H1 (cell line): ENCODE data around the gene TNFRSF13B. TPM values are rescaled to one million over a fixed set of nuclear protein-coding genes. Genes with fewer than 3 reads are reported as not detected.
"Not testable (repeated sequence)": the region's sequence is repeated elsewhere in the genome, so short reads cannot be mapped to it uniquely, and the experiment has no call there.

Source experiments
- CTCF ChIA-PET: fragments of 300-600 bp; sonication (Branson Sonifier 250); formaldehyde crosslinking; loops from one replicate; lab custom pipeline; 2021; ENCODE audit not compliant: partially characterized antibody; lab: Charles Lee
- POLR2A ChIA-PET: fragments of 300-600 bp; sonication (Branson Sonifier 250); formaldehyde crosslinking; loops from one replicate; lab custom pipeline; 2021; ENCODE audit warnings: inconsistent platforms; ENCODE audit not compliant: partially characterized antibody; lab: Charles Lee
- DNase-seq, 2 experiments: peaks; one replicate each; pipeline versions ENCODE4 v3.0.0 to v3.0.0-alpha.2; 2010 to 2022; ENCODE audit warnings: low spot score in 2 of 2, low read depth in 1 of 2, mixed read lengths in 1 of 2
- FAIRE-seq: peaks from 2 replicates; lab custom pipeline; 2011; peaks lifted over from hg19 to GRCh38; lab: Jason Lieb, UNC
- H2AFZ ChIP-seq: 2 replicates; pipeline ENCODE4 v1.8.1; 2012; ENCODE audit warnings: low read length, inconsistent platforms
- H2AK5ac ChIP-seq: 2 replicates; pipeline ENCODE4 v1.6.1; 2013; ENCODE audit warnings: low read depth, low read length
- H2BK120ac ChIP-seq: replicated peaks from 2 replicates; pipeline ENCODE3; 2013; ENCODE audit warnings: low read depth, low read length, inconsistent platforms
- H2BK12ac ChIP-seq: 2 replicates; pipeline ENCODE4 v1.6.1; 2013; ENCODE audit warnings: low read depth, low read length
- H2BK15ac ChIP-seq: 2 replicates; pipeline ENCODE4 v1.6.1; 2013; ENCODE audit warnings: low read length
- H2BK20ac ChIP-seq: 2 replicates; pipeline ENCODE4 v1.6.1; 2013; ENCODE audit warnings: low read length
- H2BK5ac ChIP-seq: 2 replicates; pipeline ENCODE4 v1.6.1; 2013; ENCODE audit warnings: low read depth, low read length
- H3K14ac ChIP-seq: 2 replicates; pipeline ENCODE4 v1.6.1; 2013; ENCODE audit warnings: inconsistent platforms; ENCODE audit not compliant: insufficient read length
- H3K18ac ChIP-seq: 2 replicates; pipeline ENCODE4 v1.6.1; 2013; ENCODE audit warnings: low read length; ENCODE audit errors: extremely low read depth
- H3K23ac ChIP-seq: 2 replicates; pipeline ENCODE4 v1.6.1; 2013; ENCODE audit warnings: inconsistent platforms; ENCODE audit not compliant: insufficient read length
- H3K23me2 ChIP-seq: 2 replicates; pipeline ENCODE4 v1.6.1; 2013; ENCODE audit warnings: low read depth, low read length
- H3K27ac ChIP-seq: 2 replicates; pipeline ENCODE4 v1.6.1; 2011; ENCODE audit warnings: low read depth, low read length, inconsistent platforms
- H3K27me3 ChIP-seq, 4 experiments: replicated peaks in 1 of 4; 1 replicate in 1 of 4; 2 replicates in 3 of 4; pipeline versions ENCODE4 v1.6.1 to v1.8.1; 2011 to 2013; ENCODE audit warnings: low read length in 3 of 4, mild to moderate bottlenecking in 3 of 4, inconsistent platforms in 2 of 4, mixed read lengths in 2 of 4, moderate library complexity in 1 of 4; ENCODE audit not compliant: control insufficient read depth in 3 of 4, insufficient read depth in 3 of 4; ENCODE audit errors: extremely low read depth in 1 of 4
- H3K36me3 ChIP-seq, 4 experiments: 2 replicates each; pipeline versions ENCODE4 v1.6.1 to v1.8.1; 2011 to 2013; ENCODE audit warnings: mild to moderate bottlenecking in 4 of 4, low read length in 3 of 4, moderate library complexity in 2 of 4, control low read depth in 1 of 4, inconsistent platforms in 1 of 4; ENCODE audit not compliant: insufficient read depth in 4 of 4, control insufficient read depth in 2 of 4
- H3K4ac ChIP-seq: replicated peaks from 2 replicates; pipeline ENCODE3; 2013; ENCODE audit warnings: low read length, low read depth, mixed read lengths, inconsistent platforms; ENCODE audit not compliant: insufficient read length
- H3K4me1 ChIP-seq, 4 experiments: replicated peaks in 1 of 4; 1 replicate in 1 of 4; 2 replicates in 3 of 4; pipeline versions ENCODE4 v1.6.1 to v1.8.1; 2011 to 2013; ENCODE audit warnings: low read length in 3 of 4, inconsistent platforms in 2 of 4, mixed read lengths in 1 of 4; ENCODE audit not compliant: insufficient read depth in 4 of 4, control insufficient read depth in 3 of 4
- H3K4me2 ChIP-seq, 2 experiments: 2 replicates each; pipeline versions ENCODE4 v1.6.1 to v1.8.1; 2011 to 2013; ENCODE audit warnings: low read depth in 2 of 2, low read length in 2 of 2, control low read depth in 1 of 2, inconsistent platforms in 1 of 2, mild to moderate bottlenecking in 1 of 2; ENCODE audit not compliant: insufficient read depth in 1 of 2
- H3K4me3 ChIP-seq, 4 experiments: fragments of 200-600, 300-600 bp in 1 of 4; sonication (generic), shearing (Covaris generic), sonication (Bioruptor Twin) in 1 of 4; 2 replicates each; pipeline versions ENCODE4 v1.5.1 to v1.8.1; 2011 to 2016; ENCODE audit warnings: low read length in 4 of 4, low read depth in 3 of 4, control low read depth in 2 of 4, inconsistent platforms in 2 of 4, mild to moderate bottlenecking in 2 of 4, mixed read lengths in 1 of 4, moderate library complexity in 1 of 4; ENCODE audit not compliant: insufficient read depth in 2 of 4; ENCODE audit errors: extremely low read depth in 1 of 4
- H3K56ac ChIP-seq: replicated peaks from 2 replicates; pipeline ENCODE3; 2013; ENCODE audit warnings: low read depth, mild to moderate bottlenecking, mixed read lengths, low read length, inconsistent platforms; ENCODE audit not compliant: insufficient read length
- H3K79me1 ChIP-seq: 2 replicates; pipeline ENCODE4 v1.6.1; 2013; ENCODE audit warnings: low read depth, low read length, control low read depth
- H3K79me2 ChIP-seq, 2 experiments: 2 replicates each; pipeline versions ENCODE4 v1.6.1 to v1.8.1; 2012 to 2013; ENCODE audit warnings: low read length in 2 of 2, mild to moderate bottlenecking in 2 of 2, inconsistent platforms in 1 of 2; ENCODE audit not compliant: insufficient read depth in 2 of 2, control insufficient read depth in 1 of 2
- H3K9ac ChIP-seq, 4 experiments: replicated peaks in 1 of 4; 1 replicate in 1 of 4; 2 replicates in 3 of 4; pipeline versions ENCODE4 v1.6.1 to v1.8.1; 2011 to 2013; ENCODE audit warnings: low read depth in 3 of 4, low read length in 3 of 4, control low read depth in 2 of 4, mild to moderate bottlenecking in 2 of 4, moderate library complexity in 2 of 4, inconsistent platforms in 1 of 4; ENCODE audit errors: extremely low read depth in 1 of 4
- H3K9me3 ChIP-seq, 2 experiments: 2 replicates each; pipeline versions ENCODE4 v1.6.1 to v1.8.1; 2012 to 2013; ENCODE audit warnings: mild to moderate bottlenecking in 2 of 2, moderate library complexity in 2 of 2, control low read depth in 1 of 2, inconsistent platforms in 1 of 2, low read depth in 1 of 2, low read length in 1 of 2, mixed read lengths in 1 of 2; ENCODE audit not compliant: insufficient read depth in 2 of 2
- H4K20me1 ChIP-seq, 2 experiments: replicated peaks in 1 of 2; 2 replicates each; pipeline versions ENCODE3 to v1.8.1; 2011 to 2013; ENCODE audit warnings: inconsistent platforms in 2 of 2, low read length in 2 of 2, mild to moderate bottlenecking in 1 of 2; ENCODE audit not compliant: insufficient read depth in 2 of 2, control insufficient read depth in 1 of 2
- H4K5ac ChIP-seq: 2 replicates; pipeline ENCODE4 v1.6.1; 2013; ENCODE audit warnings: low read length, low read depth, mixed read lengths, inconsistent platforms; ENCODE audit not compliant: insufficient read length
- H4K8ac ChIP-seq: 2 replicates; pipeline ENCODE4 v1.8.0; 2013; ENCODE audit warnings: mild to moderate bottlenecking, moderate library complexity, low read length, inconsistent platforms; ENCODE audit not compliant: insufficient read depth; ENCODE audit errors: extremely low read depth
- H4K91ac ChIP-seq: replicated peaks from 2 replicates; pipeline ENCODE3; 2013; ENCODE audit warnings: low read length, mixed read lengths, inconsistent platforms; ENCODE audit not compliant: insufficient read length
- WGBS, 2 experiments: shearing (Covaris generic) in 1 of 2; methylation state at CpG; one replicate each; pipeline versions ENCODE4 v1.1.6 to v1.1.7; 2013 to 2015; ENCODE audit warnings: low lambda C conversion rate in 2 of 2, mixed read lengths in 2 of 2, inconsistent platforms in 1 of 2, low coverage in 1 of 2, missing lambda C conversion rate in 1 of 2; ENCODE audit not compliant: insufficient replicate concordance in 2 of 2, insufficient coverage in 1 of 2, insufficient read length in 1 of 2; ENCODE audit errors: extremely low coverage in 1 of 2, missing lambda C conversion rate in 1 of 2; 5-methylcytosine and 5-hydroxymethylcytosine counted together
- polyA plus RNA-seq, 7 experiments: library from polyadenylated mRNA; depleted of rRNA in 3 of 7; stranded (reverse) in 5 of 7; unstranded in 2 of 7; fragments of >200 nt in 5 of 7; fragments of 200-250 nt in 2 of 7; gene quantifications; 1 replicate in 5 of 7; 2 replicates in 1 of 7; 4 replicates in 1 of 7; pipeline versions ENCODE4 v1.2.1 to v1.2.3, GENCODE V29; 2011 to 2013; ENCODE audit warnings: missing spikeins in 2 of 7, mixed read lengths in 2 of 7
- total RNA-seq: library from RNA; stranded (reverse); fragmentation: NEBNext Ultra II Directional; extraction: Animal tissue kit (Norgen Biotek cat#: 25700); gene quantifications from 2 replicates; pipeline ENCODE4 v1.2.1, GENCODE V29; 2021

Gene TNFRSF13B
- total and polyA plus RNA-seq, 2 of the 8 experiments (the other 6 are each of a cell fraction or from before 2014, with no cell fraction given): not detected

GRCh38 chr17:17010545-17011034 is 38.7 kb upstream of the TNFRSF13B start:
- H2BK15ac ChIP-seq, H3K4ac ChIP-seq, CTCF ChIA-PET, H3K14ac ChIP-seq, H2AK5ac ChIP-seq, H2AFZ ChIP-seq, H3K4me2 ChIP-seq, H3K23me2 ChIP-seq, POLR2A ChIA-PET, H3K27ac ChIP-seq, H4K91ac ChIP-seq, H3K27me3 ChIP-seq, H3K4me1 ChIP-seq, H4K8ac ChIP-seq, DNase-seq, H2BK20ac ChIP-seq, H3K79me1 ChIP-seq, H3K18ac ChIP-seq, H3K9me3 ChIP-seq, H3K36me3 ChIP-seq, H3K9ac ChIP-seq, H3K4me3 ChIP-seq, H4K5ac ChIP-seq, H2BK5ac ChIP-seq, H2BK120ac ChIP-seq, H3K79me2 ChIP-seq, H3K56ac ChIP-seq, H4K20me1 ChIP-seq, H2BK12ac ChIP-seq, H3K23ac ChIP-seq, FAIRE-seq: not testable (repeated sequence)
- WGBS, 2 experiments: 96% methylated on average over 4 of the region's 12 CpGs; no CpG with 5 or more reads in 1 of the 2 experiments

GRCh38 chr17:17009972-17010371 is 38.1 kb upstream of the TNFRSF13B start:
- H2BK5ac ChIP-seq, CTCF ChIA-PET, H3K4me1 ChIP-seq, H3K4me3 ChIP-seq, H2BK15ac ChIP-seq, H4K8ac ChIP-seq, H3K27ac ChIP-seq, H3K9me3 ChIP-seq, DNase-seq, H4K91ac ChIP-seq, H3K14ac ChIP-seq, H3K23ac ChIP-seq, H2BK12ac ChIP-seq, H3K27me3 ChIP-seq, POLR2A ChIA-PET, H3K36me3 ChIP-seq, H2AK5ac ChIP-seq, H3K23me2 ChIP-seq, H3K79me1 ChIP-seq, H3K56ac ChIP-seq, H3K18ac ChIP-seq, H3K4me2 ChIP-seq, H2AFZ ChIP-seq, H3K4ac ChIP-seq, FAIRE-seq, H4K20me1 ChIP-seq, H3K79me2 ChIP-seq, H3K9ac ChIP-seq, H4K5ac ChIP-seq, H2BK20ac ChIP-seq, H2BK120ac ChIP-seq: not testable (repeated sequence)
- 92% methylated on average over 1 of the region's 4 CpGs; no CpG with 5 or more reads in 1 of the 2 experiments for WGBS, 2 experiments
